ENCODE data around the gene GAGE12J.

The GAGE12J gene

DNA sequence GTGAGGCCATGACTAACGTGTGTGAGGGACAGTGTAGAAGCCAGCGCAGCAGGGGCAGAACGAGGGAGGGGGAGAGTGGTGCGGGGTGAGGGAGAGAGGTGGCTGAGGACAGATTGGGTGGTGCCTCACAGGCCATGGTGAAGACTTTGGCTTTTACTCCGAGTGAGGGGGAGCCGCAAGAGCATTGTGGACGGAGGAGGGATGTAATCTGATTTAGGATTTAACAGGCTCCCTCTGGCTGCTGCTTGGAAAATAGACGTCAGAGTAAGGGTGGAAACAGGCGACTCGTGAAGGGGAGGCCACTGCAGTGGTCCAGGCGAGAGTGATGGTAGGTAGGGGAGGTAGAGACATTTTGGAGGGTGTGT lies 39.2 kb upstream of the GAGE12J start:
- DNase-seq (ENCODE audit: low read depth in 1 of 2, low spot score in 1 of 2): no peak
- Histone ChIP-seq H3K27me3 (ENCODE audit: insufficient read depth, poor library complexity, severe bottlenecking) (no peaks in the 10 kb centered on the region), H3K27ac (replicated peaks) (no peak overlapping the region), H3K4me3 (replicated peaks; ENCODE audit: insufficient read depth, low read length) (no peak overlapping the region)
- TF ChIP-seq, protein P1, sequence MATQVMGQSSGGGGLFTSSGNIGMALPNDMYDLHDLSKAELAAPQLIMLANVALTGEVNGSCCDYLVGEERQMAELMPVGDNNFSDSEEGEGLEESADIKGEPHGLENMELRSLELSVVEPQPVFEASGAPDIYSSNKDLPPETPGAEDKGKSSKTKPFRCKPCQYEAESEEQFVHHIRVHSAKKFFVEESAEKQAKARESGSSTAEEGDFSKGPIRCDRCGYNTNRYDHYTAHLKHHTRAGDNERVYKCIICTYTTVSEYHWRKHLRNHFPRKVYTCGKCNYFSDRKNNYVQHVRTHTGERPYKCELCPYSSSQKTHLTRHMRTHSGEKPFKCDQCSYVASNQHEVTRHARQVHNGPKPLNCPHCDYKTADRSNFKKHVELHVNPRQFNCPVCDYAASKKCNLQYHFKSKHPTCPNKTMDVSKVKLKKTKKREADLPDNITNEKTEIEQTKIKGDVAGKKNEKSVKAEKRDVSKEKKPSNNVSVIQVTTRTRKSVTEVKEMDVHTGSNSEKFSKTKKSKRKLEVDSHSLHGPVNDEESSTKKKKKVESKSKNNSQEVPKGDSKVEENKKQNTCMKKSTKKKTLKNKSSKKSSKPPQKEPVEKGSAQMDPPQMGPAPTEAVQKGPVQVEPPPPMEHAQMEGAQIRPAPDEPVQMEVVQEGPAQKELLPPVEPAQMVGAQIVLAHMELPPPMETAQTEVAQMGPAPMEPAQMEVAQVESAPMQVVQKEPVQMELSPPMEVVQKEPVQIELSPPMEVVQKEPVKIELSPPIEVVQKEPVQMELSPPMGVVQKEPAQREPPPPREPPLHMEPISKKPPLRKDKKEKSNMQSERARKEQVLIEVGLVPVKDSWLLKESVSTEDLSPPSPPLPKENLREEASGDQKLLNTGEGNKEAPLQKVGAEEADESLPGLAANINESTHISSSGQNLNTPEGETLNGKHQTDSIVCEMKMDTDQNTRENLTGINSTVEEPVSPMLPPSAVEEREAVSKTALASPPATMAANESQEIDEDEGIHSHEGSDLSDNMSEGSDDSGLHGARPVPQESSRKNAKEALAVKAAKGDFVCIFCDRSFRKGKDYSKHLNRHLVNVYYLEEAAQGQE (IDR thresholded peaks at IDR 0.05; ENCODE audit: insufficient replicate concordance, low read depth): no peak
- TF ChIP-seq GABPA (IDR thresholded peaks at IDR 0.05; ENCODE audit: low read depth) (no peak), SPI1 (IDR thresholded peaks at IDR 0.05; ENCODE audit: borderline replicate concordance, low read depth) (no peak), POLR2AphosphoS5 (IDR thresholded peaks at IDR 0.05; ENCODE audit: low read depth) (no peak)
- TF ChIP-seq, protein P2, sequence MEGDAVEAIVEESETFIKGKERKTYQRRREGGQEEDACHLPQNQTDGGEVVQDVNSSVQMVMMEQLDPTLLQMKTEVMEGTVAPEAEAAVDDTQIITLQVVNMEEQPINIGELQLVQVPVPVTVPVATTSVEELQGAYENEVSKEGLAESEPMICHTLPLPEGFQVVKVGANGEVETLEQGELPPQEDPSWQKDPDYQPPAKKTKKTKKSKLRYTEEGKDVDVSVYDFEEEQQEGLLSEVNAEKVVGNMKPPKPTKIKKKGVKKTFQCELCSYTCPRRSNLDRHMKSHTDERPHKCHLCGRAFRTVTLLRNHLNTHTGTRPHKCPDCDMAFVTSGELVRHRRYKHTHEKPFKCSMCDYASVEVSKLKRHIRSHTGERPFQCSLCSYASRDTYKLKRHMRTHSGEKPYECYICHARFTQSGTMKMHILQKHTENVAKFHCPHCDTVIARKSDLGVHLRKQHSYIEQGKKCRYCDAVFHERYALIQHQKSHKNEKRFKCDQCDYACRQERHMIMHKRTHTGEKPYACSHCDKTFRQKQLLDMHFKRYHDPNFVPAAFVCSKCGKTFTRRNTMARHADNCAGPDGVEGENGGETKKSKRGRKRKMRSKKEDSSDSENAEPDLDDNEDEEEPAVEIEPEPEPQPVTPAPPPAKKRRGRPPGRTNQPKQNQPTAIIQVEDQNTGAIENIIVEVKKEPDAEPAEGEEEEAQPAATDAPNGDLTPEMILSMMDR (IDR thresholded peaks at IDR 0.05; ENCODE audit: insufficient read depth, low read length): no peak

DNA sequence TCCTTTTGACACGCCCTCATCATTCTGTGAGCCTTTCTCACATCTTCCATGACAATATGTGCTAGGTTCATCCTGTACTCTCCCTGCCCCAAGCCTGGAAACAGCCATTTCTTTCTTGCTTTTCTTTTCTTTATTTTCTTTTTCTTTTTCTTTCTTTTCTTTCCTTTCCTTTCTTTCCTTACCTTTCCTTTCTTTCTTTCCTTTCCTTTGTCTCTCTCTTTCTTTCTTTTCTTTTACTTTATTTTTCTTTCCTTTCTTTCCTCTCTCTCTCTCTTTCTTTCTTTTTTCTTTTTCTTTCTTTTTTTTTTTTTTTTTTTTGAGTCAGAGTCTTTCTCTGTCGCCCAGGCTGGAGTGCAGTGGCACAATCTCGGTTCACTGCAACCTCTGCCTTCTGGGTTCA lies 37.6 kb upstream of the GAGE12J start:
- no peak for DNase-seq (ENCODE audit: low read depth in 1 of 2, low spot score in 1 of 2)
- Histone ChIP-seq H3K4me3 (replicated peaks; ENCODE audit: insufficient read depth, low read length) (no peak overlapping the region), H3K27me3 (ENCODE audit: insufficient read depth, poor library complexity, severe bottlenecking) (no peaks in the 10 kb centered on the region), H3K27ac (replicated peaks) (no peak overlapping the region)
- no peak for TF ChIP-seq GABPA (IDR thresholded peaks at IDR 0.05; ENCODE audit: low read depth)
- TF ChIP-seq, protein P1 (IDR thresholded peaks at IDR 0.05; ENCODE audit: insufficient replicate concordance, low read depth): no peak
- no peak for TF ChIP-seq POLR2AphosphoS5 (IDR thresholded peaks at IDR 0.05; ENCODE audit: low read depth)
- TF ChIP-seq, protein P2 (IDR thresholded peaks at IDR 0.05; ENCODE audit: insufficient read depth, low read length): no peak
- no peak for TF ChIP-seq SPI1 (IDR thresholded peaks at IDR 0.05; ENCODE audit: borderline replicate concordance, low read depth)

DNA sequence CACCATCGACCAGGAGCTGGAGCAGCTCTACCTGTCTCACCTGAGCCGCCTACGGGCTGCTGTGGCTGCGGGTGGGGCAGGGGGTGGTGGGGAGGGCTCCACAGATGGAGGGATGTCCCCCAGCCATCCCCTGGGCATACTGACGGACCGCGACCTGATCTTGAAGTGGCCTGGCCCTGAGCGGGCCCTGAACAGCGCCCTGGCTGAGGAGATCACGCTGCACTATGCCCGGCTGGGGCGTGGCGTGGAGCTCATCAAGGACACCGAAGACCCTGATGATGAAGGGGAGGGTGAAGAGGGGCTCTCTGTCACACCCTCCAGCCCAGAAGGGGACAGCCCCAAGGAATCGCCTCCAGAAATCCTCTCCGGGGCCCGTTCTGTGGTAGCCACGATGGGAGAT lies 35.7 kb upstream of the GAGE12J start:
- Histone ChIP-seq H3K4me3 (replicated peaks; ENCODE audit: insufficient read depth, low read length) (no peak overlapping the region), H3K27ac (replicated peaks) (no peak overlapping the region), H3K27me3 (ENCODE audit: insufficient read depth, poor library complexity, severe bottlenecking) (no peaks in the 10 kb centered on the region)
- TF ChIP-seq GABPA (IDR thresholded peaks at IDR 0.05; ENCODE audit: low read depth) (no peak), SPI1 (IDR thresholded peaks at IDR 0.05; ENCODE audit: borderline replicate concordance, low read depth) (no peak), POLR2AphosphoS5 (IDR thresholded peaks at IDR 0.05; ENCODE audit: low read depth) (no peak)
- TF ChIP-seq, protein P2 (IDR thresholded peaks at IDR 0.05; ENCODE audit: insufficient read depth, low read length): no peak
- TF ChIP-seq, protein P1 (IDR thresholded peaks at IDR 0.05; ENCODE audit: insufficient replicate concordance, low read depth): no peak
- DNase-seq (ENCODE audit: low read depth in 1 of 2, low spot score in 1 of 2): no peak
